ENCODE data around the gene PTPN14. TPM values are rescaled to one million over a fixed set of nuclear protein-coding genes. Genes with fewer than 3 reads are reported as not detected.

Gene PTPN14
- total and polyA plus RNA-seq, 2 donors from 2014 or later, result 5.1 to 87.2 TPM

- no peaks in the 10 kb centered on the region for H3K9me3 ChIP-seq (ENCODE audit: control insufficient read depth in 2 of 3, insufficient read depth in 1 of 3, low read length in 3 of 3)
- H3K4me1 ChIP-seq (ENCODE audit: control insufficient read depth in 2 of 3, insufficient read depth in 2 of 3, low read depth in 1 of 3, low read length in 3 of 3), result peaks cover 0 to 10% (median 3%) of the 10 kb centered on the region in 3 donors
- H3K9ac ChIP-seq (ENCODE audit: low read length in 3 of 3), result no peak overlapping the region
- H3K27me3 ChIP-seq (ENCODE audit: control insufficient read depth, insufficient read depth, low read length), result no peaks in the 10 kb centered on the region
- no peak overlapping the region for H3K27ac ChIP-seq (ENCODE audit: low read depth in 2 of 2, low read length in 2 of 2)
- TF ChIP-seq CTCF (IDR thresholded peaks at IDR 0.05; ENCODE audit: borderline replicate concordance, extremely low read depth, insufficient read depth), result no peak
- FAIRE-seq (no peak), DNase-seq (no peak)
- intact Hi-C loops (cut with DNase I), result no loop called here
- no peaks in the 10 kb centered on the region for H3K36me3 ChIP-seq (ENCODE audit: control insufficient read depth in 2 of 3, insufficient read depth in 3 of 3, low read length in 3 of 3)
- H3K4me3 ChIP-seq (ENCODE audit: low read length in 3 of 3), result no peak overlapping the region
Measured at GRCh38 chr1:214452152-214452784, 99.1 kb downstream of the PTPN14 start.

- FAIRE-seq, result no peak
- DNase-seq, result no peak
- peaks cover 0 to 10% (median 3%) of the 10 kb centered on the region in 3 donors for H3K4me1 ChIP-seq (ENCODE audit: control insufficient read depth in 2 of 3, insufficient read depth in 2 of 3, low read depth in 1 of 3, low read length in 3 of 3)
Measured at GRCh38 chr1:214451596-214451995, 99.8 kb downstream of the PTPN14 start.

GRCh38 chr1:214449371-214449770 lies 102.0 kb downstream of the PTPN14 start:
- Histone ChIP-seq H3K4me3 (ENCODE audit: low read length in 3 of 3) (peak overlapping the region in 1 of 3 donors; percentile 22), H3K27me3 (ENCODE audit: control insufficient read depth, insufficient read depth, low read length) (no peaks in the 10 kb centered on the region), H3K36me3 (ENCODE audit: control insufficient read depth in 2 of 3, insufficient read depth in 3 of 3, low read length in 3 of 3) (no peaks in the 10 kb centered on the region), H3K9me3 (ENCODE audit: control insufficient read depth in 2 of 3, insufficient read depth in 1 of 3, low read length in 3 of 3) (no peaks in the 10 kb centered on the region), H3K4me1 (ENCODE audit: control insufficient read depth in 2 of 3, insufficient read depth in 2 of 3, low read depth in 1 of 3, low read length in 3 of 3) (peaks cover 0 to 10% (median 2%) of the 10 kb centered on the region in 3 donors), H3K27ac (ENCODE audit: low read depth in 2 of 2, low read length in 2 of 2) (no peak overlapping the region), H3K9ac (ENCODE audit: low read length in 3 of 3) (no peak overlapping the region)
- DNase-seq, result no peak
- intact Hi-C loops (cut with DNase I), result no loop called here
- peak; percentile 47 for FAIRE-seq
- no peak for TF ChIP-seq CTCF (IDR thresholded peaks at IDR 0.05; ENCODE audit: borderline replicate concordance, extremely low read depth, insufficient read depth)

More at GRCh38 chr1:214451596-214451995, 99.8 kb downstream of the PTPN14 start:
- intact Hi-C loops (cut with DNase I), result no loop called here
- no peaks in the 10 kb centered on the region for H3K9me3 ChIP-seq (ENCODE audit: control insufficient read depth in 2 of 3, insufficient read depth in 1 of 3, low read length in 3 of 3)
- no peaks in the 10 kb centered on the region for H3K36me3 ChIP-seq (ENCODE audit: control insufficient read depth in 2 of 3, insufficient read depth in 3 of 3, low read length in 3 of 3)
- H3K4me3 ChIP-seq (ENCODE audit: low read length in 3 of 3), result no peak overlapping the region
- no peak overlapping the region for H3K9ac ChIP-seq (ENCODE audit: low read length in 3 of 3)
- TF ChIP-seq CTCF (IDR thresholded peaks at IDR 0.05; ENCODE audit: borderline replicate concordance, extremely low read depth, insufficient read depth), result no peak
- H3K27me3 ChIP-seq (ENCODE audit: control insufficient read depth, insufficient read depth, low read length), result no peaks in the 10 kb centered on the region
- no peak overlapping the region for H3K27ac ChIP-seq (ENCODE audit: low read depth in 2 of 2, low read length in 2 of 2)

Measured in kidney (tissue), 14 donors.